ENCODE data around the gene DMBT1.
"Not testable (repeated sequence)": the region's sequence is repeated elsewhere in the genome, so short reads cannot be mapped to it uniquely, and the experiment has no call there.

DMBT1 gene

GRCh38 chr10:122588381-122588780 lies 27.8 kb downstream of the DMBT1 start:
- DNase-seq = no peak

- DNase-seq = no peak
These were observed 29.6 kb downstream of the DMBT1 start for GRCh38 chr10:122590153-122590552.

DNA sequence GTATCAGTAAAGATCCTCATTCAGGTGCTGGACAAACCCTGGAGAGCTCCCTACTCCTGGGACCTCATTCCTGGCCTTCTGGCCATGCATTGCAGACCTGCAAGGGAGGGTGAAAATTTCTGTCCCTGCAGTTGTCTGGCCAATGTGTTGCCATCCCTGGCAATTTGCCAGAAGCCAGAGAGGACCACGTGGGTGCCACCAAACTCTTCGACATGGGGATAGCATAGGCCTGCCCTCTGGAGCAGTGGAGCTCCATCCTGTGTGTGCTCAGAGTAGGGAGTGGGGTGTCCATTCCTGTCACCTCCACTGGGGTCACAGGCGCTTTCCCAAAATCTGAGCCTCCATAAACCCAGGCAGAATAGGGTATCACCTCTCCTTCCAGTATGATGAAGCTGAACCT lies 31.2 kb downstream of the DMBT1 start:
- DNase-seq = no peak

GRCh38 chr10:122592161-122592560 lies 31.6 kb downstream of the DMBT1 start:
- no peak for DNase-seq

DNA sequence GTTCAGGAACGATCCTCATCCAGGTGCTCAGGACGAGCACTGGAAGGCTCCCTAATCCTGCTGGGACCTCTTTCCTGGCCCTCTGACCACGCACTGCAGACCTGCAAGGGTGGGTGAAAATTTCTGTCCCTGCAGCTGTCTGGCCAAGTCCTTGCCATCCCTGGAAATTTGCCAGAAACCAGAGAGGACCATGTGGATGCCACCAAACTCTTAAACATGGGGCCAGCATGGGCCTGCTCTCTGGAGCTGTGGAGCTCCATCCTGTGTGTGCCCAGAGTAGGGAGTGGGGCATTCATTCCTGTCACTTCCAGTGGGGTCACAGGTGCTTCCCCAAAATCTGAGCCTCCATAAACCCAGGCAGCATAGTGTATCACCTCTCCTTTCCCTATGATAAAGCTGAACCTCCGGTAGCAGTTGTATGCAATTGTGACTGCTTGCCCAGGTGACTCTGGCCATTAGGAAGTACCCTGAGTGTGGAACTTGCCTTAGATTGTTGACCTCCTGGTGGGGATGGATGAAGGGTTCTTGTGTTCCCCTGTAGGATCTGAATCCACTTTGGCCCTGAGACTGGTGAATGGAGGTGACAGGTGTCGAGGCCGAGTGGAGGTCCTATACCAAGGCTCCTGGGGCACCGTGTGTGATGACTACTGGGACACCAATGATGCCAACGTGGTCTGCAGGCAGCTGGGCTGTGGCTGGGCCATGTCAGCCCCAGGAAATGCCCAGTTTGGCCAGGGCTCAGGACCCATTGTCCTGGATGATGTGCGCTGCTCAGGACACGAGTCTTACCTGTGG lies 57.1 kb downstream of the DMBT1 start:
- no peak for DNase-seq

GRCh38 chr10:122618461-122619165 lies 58.1 kb downstream of the DMBT1 start:
- no peak for DNase-seq

DNA sequence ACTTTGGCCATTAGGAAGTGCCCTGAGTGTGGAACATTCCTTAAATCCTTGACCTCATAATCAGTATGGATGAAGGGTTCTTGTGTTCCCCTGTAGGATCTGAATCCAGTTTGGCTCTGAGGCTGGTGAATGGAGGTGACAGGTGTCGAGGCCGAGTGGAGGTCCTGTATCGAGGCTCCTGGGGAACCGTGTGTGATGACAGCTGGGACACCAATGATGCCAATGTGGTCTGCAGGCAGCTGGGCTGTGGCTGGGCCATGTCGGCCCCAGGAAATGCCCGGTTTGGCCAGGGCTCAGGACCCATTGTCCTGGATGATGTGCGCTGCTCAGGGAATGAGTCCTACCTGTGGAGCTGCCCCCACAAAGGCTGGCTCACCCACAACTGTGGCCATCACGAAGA lies 60.4 kb downstream of the DMBT1 start:
- DNase-seq = not testable (repeated sequence)

GRCh38 chr10:122624546-122624945 lies 64.0 kb downstream of the DMBT1 start:
- no peak for DNase-seq

DNA sequence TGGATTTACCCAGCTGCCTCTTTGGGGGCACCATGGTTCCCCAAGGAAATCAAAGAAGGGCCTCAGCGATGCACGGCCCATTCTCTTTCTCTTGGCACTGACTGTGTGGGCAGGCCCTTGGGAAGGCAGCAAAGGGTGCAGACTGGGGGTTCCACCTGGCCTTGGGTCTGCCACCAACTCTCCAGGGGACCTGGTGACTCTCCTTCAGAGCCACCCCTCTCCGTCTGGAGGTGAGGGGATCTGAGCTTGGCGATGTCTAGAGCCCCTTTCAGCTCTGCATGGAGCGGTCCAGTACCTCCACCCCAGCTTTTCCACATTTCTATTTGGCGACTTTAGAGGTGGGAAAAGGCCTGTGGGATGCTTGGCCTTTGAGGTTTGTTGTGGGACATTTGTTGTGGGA lies 70.0 kb downstream of the DMBT1 start:
- DNase-seq = no peak

DNA sequence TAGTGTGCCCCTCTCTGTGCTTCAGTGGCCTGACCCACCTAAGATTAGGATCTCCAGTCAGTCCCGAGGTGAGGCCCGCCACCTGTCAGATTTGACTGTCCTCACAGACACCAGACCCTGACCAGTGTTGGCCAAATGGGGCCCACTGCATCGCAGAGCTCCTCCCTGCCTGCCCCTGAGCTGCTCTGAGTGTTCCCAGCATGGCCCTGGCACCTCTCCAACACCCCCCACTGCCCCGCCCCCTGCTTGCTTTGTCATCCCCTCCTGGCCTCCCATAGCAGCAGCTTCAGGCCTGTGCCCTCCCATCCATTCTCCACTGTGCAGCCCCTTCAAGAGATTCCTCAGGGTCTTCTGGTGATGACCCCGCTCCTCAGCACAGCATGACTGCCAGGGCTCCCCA lies 71.5 kb downstream of the DMBT1 start:
- DNase-seq = no peak

DNA sequence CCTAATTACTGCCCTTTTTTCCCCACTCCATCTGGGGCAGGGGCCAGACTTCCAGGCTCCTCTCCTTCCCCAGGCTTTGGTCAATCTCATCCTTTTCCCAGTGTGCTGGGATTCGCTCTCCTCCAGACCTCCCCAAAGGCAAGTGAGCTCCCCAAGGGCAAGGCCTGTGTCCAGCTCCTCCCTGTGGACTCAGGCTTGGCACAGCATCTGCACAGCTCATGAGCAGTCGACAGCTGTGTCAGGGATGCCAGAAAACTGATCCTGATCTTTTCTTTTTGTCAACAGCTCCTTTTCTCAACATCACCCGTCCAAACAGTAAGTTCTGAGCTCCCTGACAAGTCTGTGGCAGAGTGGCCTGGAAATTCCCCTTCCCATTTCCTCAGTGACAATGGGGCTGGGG lies 72.0 kb downstream of the DMBT1 start:
- no peak for DNase-seq

GRCh38 chr10:122636953-122637352 lies 76.4 kb downstream of the DMBT1 start:
- no peak for DNase-seq

GRCh38 chr10:122637376-122637775 lies 76.8 kb downstream of the DMBT1 start:
- DNase-seq = no peak

DNA sequence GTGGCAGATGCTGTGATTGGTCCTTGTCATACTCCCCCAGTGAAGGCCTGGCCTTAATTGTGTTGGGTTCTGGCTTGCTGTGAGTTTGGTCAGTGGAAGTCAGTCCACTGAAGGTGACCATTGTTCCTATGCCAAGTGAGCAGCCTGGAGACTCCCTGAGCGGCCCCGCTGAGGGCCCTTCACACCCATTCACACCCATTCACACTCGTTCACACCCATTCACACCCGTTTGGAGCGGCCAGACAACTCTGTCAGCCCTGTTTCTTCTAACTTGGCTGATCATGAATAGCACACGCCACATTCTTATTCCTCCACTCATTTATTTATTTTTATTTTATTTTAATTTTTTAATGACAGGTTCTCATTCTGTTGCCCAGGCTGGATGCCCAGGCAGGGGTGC lies 77.6 kb downstream of the DMBT1 start:
- DNase-seq = no peak

DNA sequence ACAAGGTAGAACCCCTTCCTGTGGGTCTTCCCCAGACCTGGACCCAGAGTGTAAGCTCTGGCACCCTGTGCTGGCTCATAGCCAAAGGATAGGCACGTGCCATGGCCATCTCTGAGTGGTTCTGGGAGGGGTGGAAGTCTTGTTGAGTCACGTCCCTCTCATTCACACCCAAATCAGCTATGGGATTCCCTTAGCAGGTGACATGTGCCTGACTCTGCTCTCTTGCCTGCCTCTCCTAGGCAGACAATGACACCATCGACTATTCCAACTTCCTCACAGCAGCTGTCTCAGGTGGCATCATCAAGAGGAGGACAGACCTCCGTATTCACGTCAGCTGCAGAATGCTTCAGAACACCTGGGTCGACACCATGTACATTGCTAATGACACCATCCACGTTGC lies 79.2 kb downstream of the DMBT1 start:
- DNase-seq = no peak

- no peak for DNase-seq
These were observed 80.4 kb downstream of the DMBT1 start for GRCh38 chr10:122640921-122641320.

- no peak for DNase-seq
These were observed 82.4 kb downstream of the DMBT1 start for GRCh38 chr10:122642726-122643605.

DNA sequence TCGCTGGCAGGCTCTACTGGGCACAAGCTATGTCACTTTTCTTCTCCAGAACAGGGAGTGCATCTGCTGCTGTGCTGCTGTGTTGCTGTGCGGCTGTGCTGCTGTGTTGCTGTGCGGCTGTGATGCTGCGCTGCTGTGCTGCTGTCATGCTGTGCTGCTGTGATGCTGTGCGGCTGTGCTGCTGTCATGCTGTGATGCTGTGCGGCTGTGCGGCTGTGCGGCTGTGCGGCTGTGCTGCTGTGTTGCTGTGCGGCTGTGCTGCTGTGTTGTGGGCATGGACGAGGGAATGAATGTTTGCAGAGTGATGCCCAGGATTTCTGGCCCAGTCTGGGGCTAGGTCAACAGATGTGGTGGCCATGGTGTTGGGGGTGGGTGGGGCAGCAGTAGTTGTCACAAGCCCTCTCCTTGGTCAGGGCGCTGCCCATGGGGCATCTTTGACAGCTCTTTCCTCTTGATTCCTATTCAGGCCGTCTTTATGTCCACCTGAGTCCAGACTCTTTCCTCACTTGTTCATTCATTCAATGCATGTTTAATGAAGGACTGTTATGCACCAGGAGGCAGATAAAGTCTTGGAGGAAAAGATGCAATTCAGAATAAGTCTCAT lies 83.5 kb downstream of the DMBT1 start:
- DNase-seq = no peak

DNA sequence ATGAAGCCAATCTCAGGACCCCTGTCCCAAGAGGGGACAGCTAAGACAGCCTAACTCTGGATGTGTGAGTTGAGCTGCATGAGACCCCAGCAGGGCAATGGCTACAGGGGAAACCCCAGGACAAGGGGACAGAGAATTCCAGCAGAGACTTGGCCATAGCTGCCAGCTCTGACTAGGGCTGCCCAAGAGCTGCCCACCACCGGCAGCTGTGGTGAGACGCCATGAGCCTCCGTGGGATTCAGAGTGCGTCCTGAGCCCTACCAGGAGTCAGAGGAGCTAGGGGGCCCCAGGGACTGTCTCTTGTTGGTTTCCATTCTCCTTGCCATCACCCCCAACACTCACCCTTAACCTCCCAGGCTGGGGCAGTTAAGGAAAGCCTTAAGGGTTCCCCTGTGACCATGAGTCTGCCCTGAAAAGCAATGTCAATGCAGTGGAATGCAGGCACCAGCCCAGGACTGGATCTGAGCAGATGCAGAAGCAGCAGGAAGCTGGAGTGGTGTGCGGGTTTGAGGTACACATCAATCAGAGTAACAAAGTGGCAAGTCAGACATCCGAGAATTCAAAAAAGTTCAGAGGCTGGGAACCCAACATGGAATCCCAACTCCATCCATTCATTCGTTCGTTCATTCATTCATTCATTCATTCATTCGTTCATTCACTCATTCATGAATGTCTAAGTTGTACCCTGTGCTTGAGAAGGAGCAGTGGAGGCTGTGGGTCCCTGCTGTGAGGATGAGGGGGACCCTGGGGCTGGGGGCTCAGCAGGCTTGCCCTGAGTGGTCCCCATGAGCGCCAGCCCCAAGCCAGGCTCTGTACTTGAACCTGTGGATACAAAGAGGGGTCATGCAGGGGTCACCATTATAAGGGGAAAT lies 86.2 kb downstream of the DMBT1 start:
- DNase-seq = no peak

DNA sequence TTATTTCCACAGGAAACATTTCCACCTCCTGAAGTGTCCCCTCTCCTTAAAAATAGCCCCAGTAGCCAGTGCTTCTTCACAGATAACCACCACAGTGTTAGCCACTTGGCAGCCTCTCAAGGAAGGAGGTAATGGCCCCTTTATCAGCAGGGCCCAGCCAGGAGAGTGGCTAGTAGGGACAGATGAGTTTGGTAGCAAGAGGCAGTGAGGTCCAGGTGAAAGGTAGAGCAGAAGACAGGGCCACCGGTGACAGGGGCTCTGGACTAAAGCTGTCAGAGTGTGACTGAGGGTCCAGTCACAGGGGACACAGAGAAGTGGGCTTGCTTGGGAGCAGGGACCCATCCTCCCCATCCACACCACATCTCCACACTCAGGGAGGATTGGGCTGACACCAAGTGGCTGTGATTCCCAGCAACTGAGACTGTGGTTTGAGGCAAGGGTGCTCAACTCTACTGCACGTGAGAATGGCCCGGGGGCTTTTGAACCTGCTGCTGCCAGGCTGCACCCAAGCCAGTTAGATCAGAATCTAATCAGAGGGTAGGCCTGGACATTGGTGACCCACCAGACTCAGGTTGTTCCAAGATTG lies 86.9 kb downstream of the DMBT1 start:
- DNase-seq = no peak

GRCh38 chr10:122648599-122649428 lies 88.3 kb downstream of the DMBT1 start:
- DNase-seq = no peak

Data from KG1 (cell line).